ENCODE data around the gene NACC2.

GRCh38 chr9:135989157-135989556 is 105.9 kb downstream of the NACC2 start:
- no peak for TF ChIP-seq POLR2A (IDR thresholded peaks at IDR 0.05)
- TF ChIP-seq, protein P1, sequence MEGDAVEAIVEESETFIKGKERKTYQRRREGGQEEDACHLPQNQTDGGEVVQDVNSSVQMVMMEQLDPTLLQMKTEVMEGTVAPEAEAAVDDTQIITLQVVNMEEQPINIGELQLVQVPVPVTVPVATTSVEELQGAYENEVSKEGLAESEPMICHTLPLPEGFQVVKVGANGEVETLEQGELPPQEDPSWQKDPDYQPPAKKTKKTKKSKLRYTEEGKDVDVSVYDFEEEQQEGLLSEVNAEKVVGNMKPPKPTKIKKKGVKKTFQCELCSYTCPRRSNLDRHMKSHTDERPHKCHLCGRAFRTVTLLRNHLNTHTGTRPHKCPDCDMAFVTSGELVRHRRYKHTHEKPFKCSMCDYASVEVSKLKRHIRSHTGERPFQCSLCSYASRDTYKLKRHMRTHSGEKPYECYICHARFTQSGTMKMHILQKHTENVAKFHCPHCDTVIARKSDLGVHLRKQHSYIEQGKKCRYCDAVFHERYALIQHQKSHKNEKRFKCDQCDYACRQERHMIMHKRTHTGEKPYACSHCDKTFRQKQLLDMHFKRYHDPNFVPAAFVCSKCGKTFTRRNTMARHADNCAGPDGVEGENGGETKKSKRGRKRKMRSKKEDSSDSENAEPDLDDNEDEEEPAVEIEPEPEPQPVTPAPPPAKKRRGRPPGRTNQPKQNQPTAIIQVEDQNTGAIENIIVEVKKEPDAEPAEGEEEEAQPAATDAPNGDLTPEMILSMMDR (IDR thresholded peaks at IDR 0.05), result no peak

Data from ovary (tissue), 3 donors.